ENCODE data around the gene CYP3A7.
"Not testable (repeated sequence)": the region's sequence is repeated elsewhere in the genome, so short reads cannot be mapped to it uniquely, and the experiment has no call there.

The CYP3A7 gene

DNA sequence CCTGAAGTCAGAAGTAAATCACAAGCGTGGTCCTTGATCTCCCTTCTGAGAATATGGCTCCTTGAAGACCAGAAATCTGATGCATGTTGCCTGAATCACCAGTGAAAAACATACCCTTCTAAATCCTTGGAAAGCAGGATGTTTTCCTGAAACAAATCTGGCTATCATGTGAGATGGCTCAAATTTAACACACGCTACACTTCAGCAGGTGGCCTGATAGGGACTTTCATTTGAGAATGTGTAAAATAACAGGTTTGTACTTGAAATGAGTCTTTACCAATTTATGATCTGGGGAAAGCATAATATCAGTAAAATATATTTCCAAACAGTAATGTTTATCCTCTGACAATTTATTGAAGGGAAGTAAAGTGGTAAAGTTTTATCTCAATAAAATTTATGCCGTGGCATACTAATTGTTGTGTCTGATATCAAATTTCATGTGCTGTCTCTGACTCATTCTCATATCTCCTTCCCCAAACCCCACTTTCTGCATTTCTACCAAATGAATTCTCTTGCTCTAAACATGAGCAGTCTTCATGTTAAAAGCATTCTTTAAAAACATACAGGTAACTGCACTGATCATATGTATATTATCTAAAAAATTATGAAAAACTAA, 31.6 kb upstream of the CYP3A7 start:
- H3K4me3 ChIP-seq (ENCODE audit: low read depth, low read length), result no peak overlapping the region
- no peaks in the 10 kb centered on the region for H3K36me3 ChIP-seq (ENCODE audit: control insufficient read depth, insufficient read depth, low read length)
- H3K9ac ChIP-seq (ENCODE audit: low read length), result no peak overlapping the region
- no peaks in the 10 kb centered on the region for H3K9me3 ChIP-seq (ENCODE audit: control insufficient read depth, insufficient read depth, low read depth, low read length)
- no peaks in the 10 kb centered on the region for H3K27me3 ChIP-seq (ENCODE audit: control insufficient read depth, insufficient read depth, low read length)
- no peaks in the 10 kb centered on the region for H3K4me1 ChIP-seq (ENCODE audit: control insufficient read depth, insufficient read depth, low read length)
- no peak overlapping the region for H3K27ac ChIP-seq (ENCODE audit: low read depth, low read length)

DNA sequence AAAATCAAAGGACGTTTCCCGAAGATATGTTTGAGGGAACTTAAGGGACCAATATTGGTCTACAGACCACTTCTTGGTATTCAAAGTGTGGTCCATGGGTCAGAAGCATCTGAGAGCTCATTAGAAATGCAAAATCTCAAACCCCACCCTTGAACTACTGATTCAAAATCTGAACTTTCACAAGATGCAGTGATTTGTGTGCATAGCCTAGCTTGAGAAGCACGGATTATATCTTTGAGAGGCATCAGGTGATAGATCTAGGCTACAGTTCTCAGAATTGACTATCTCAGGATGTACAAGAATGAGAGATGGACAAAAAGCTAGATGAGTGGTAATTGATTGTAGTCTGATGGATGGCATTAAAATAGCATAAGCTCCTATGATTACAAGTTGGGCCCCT, 29.5 kb upstream of the CYP3A7 start:
- H3K36me3 ChIP-seq (ENCODE audit: control insufficient read depth, insufficient read depth, low read length), result no peaks in the 10 kb centered on the region
- no peaks in the 10 kb centered on the region for H3K27me3 ChIP-seq (ENCODE audit: control insufficient read depth, insufficient read depth, low read length)
- no peak overlapping the region for H3K9ac ChIP-seq (ENCODE audit: low read length)
- H3K4me3 ChIP-seq (ENCODE audit: low read depth, low read length), result no peak overlapping the region
- no peaks in the 10 kb centered on the region for H3K9me3 ChIP-seq (ENCODE audit: control insufficient read depth, insufficient read depth, low read depth, low read length)
- H3K27ac ChIP-seq (ENCODE audit: low read depth, low read length), result no peak overlapping the region
- no peaks in the 10 kb centered on the region for H3K4me1 ChIP-seq (ENCODE audit: control insufficient read depth, insufficient read depth, low read length)

DNA sequence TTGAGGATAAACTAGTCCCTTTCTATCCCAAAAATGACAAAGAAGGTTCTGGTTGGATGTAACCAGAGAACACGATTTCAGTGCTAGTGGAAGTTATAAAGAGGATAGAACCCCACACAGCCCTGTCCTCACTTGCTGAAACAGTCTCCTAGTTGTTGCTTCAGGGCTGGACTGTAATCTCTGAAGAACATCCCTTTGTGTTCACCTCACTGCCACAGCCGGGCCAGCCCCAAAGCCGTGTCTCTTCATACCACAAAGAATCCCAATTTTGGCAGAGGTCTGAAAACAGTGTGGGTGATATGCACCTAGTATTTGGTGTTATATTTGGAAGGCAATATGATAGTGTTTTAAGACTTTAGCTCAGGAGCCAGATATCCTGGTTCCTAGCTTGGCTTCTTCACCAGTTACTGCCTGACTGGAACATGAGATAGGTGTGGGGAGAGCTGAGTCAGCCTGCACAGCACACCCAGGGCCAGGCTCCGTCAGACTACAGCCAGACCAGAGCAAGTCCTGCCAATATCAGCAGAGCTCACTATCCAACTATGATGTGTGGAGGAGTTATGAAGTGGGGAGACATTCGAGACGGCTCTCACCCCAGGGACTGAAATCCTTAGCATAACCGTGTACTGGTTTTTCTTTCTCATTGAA, 27.8 kb upstream of the CYP3A7 start:
- H3K4me1 ChIP-seq (ENCODE audit: control insufficient read depth, insufficient read depth, low read length), result no peaks in the 10 kb centered on the region
- no peak overlapping the region for H3K4me3 ChIP-seq (ENCODE audit: low read depth, low read length)
- no peak overlapping the region for H3K9ac ChIP-seq (ENCODE audit: low read length)
- H3K36me3 ChIP-seq (ENCODE audit: control insufficient read depth, insufficient read depth, low read length), result no peaks in the 10 kb centered on the region
- H3K27me3 ChIP-seq (ENCODE audit: control insufficient read depth, insufficient read depth, low read length), result no peaks in the 10 kb centered on the region
- H3K27ac ChIP-seq (ENCODE audit: low read depth, low read length), result no peak overlapping the region
- no peaks in the 10 kb centered on the region for H3K9me3 ChIP-seq (ENCODE audit: control insufficient read depth, insufficient read depth, low read depth, low read length)

DNA sequence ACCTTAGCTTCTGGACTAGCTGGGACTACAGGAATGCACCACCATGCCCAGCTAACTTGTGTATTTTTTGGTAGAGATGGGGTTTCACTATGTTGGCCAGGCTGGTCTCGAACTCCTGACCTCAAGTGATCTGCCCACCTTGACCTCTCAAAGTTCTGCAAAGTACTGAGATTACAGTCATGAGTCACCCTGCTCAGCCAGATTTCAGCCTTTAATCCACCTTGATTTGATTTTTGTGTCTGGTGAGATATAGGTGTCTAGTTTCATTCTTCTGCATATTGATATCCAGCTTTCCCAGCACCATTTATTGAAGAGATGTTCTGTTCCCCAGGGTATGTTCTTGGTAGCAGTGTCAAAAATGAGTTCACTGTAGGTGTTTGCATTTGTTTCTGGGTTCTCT, 20.1 kb upstream of the CYP3A7 start:
- no peak overlapping the region for H3K4me3 ChIP-seq (ENCODE audit: low read depth, low read length)
- peaks cover 11% of the 10 kb centered on the region; the same call in 1 of the 2 replicates for H3K4me1 ChIP-seq (ENCODE audit: control insufficient read depth, insufficient read depth, low read length)
- no peak overlapping the region for H3K9ac ChIP-seq (ENCODE audit: low read length)
- no peak overlapping the region for H3K27ac ChIP-seq (ENCODE audit: low read depth, low read length)
- H3K9me3 ChIP-seq (ENCODE audit: control insufficient read depth, insufficient read depth, low read depth, low read length), result no peaks in the 10 kb centered on the region
- no peaks in the 10 kb centered on the region for H3K27me3 ChIP-seq (ENCODE audit: control insufficient read depth, insufficient read depth, low read length)
- no peaks in the 10 kb centered on the region for H3K36me3 ChIP-seq (ENCODE audit: control insufficient read depth, insufficient read depth, low read length)

DNA sequence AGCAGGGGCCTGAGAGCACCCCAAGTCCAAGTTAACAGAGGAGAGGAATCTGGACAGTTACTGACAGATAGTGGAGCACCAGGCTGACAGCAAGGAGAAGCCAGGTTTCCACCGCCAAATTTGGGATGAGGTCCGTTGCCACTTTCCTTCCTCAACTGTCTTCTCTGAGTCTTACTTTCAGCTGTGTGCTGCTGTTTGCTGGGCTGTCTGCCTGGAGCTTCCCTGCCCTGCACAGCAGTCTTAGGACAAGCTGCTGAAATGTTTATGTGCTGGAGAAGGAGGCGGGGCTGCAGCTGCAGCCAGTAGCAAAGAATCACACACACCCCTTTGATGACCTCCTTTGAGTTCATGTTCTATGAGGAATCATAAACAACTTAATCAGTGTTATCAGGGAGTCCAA, 17.4 kb upstream of the CYP3A7 start:
- Histone ChIP-seq H3K27me3 (ENCODE audit: control insufficient read depth, insufficient read depth, low read length) (no peaks in the 10 kb centered on the region), H3K9ac (ENCODE audit: low read length) (no peak overlapping the region), H3K27ac (ENCODE audit: low read depth, low read length) (no peak overlapping the region), H3K36me3 (ENCODE audit: control insufficient read depth, insufficient read depth, low read length) (no peaks in the 10 kb centered on the region), H3K9me3 (ENCODE audit: control insufficient read depth, insufficient read depth, low read depth, low read length) (no peaks in the 10 kb centered on the region), H3K4me3 (ENCODE audit: low read depth, low read length) (no peak overlapping the region), H3K4me1 (ENCODE audit: control insufficient read depth, insufficient read depth, low read length) (peaks cover 11% of the 10 kb centered on the region; the same call in 1 of the 2 replicates)

DNA sequence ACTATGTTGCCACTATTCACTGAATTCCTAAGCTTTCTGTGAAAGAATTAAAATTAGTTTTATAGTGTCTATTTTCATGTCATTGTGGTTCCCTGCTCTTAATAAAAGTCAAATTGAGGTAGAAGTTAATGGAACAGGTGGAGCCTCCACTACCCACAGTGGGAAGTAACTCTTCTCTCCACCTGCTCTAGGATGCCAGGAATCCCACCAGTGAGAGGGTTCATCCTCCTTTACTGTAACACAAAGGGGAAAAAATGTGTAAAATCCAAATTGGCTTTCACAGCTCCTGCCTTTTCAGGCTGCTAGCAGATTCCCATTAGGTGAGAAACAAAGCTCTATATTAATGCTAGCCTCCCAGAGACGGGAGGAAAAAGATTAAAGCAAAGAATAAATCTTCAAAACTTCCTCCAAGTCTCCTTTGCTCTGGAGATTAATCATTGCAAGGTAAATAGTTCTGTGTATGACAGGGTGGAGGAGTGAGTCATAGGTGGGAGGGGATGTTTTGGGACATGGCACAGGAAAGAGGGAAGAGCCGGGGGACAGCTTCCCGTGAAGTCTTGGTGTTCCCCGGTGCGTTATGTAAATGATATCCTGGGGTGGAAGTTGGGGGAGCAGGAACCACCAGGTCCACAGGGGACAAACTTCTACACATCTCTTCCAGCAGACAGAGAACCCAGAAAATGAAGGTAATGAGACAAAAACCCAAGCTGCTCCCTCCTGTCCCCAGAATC, 16.5 kb upstream of the CYP3A7 start:
- H3K27ac ChIP-seq (ENCODE audit: low read depth, low read length); H3K9me3 ChIP-seq (ENCODE audit: control insufficient read depth, insufficient read depth, low read depth, low read length); H3K4me3 ChIP-seq (ENCODE audit: low read depth, low read length); H3K9ac ChIP-seq (ENCODE audit: low read length); H3K36me3 ChIP-seq (ENCODE audit: control insufficient read depth, insufficient read depth, low read length); H3K27me3 ChIP-seq (ENCODE audit: control insufficient read depth, insufficient read depth, low read length): not testable (repeated sequence)
- peaks cover 11% of the 10 kb centered on the region; the same call in 1 of the 2 replicates for H3K4me1 ChIP-seq (ENCODE audit: control insufficient read depth, insufficient read depth, low read length)

DNA sequence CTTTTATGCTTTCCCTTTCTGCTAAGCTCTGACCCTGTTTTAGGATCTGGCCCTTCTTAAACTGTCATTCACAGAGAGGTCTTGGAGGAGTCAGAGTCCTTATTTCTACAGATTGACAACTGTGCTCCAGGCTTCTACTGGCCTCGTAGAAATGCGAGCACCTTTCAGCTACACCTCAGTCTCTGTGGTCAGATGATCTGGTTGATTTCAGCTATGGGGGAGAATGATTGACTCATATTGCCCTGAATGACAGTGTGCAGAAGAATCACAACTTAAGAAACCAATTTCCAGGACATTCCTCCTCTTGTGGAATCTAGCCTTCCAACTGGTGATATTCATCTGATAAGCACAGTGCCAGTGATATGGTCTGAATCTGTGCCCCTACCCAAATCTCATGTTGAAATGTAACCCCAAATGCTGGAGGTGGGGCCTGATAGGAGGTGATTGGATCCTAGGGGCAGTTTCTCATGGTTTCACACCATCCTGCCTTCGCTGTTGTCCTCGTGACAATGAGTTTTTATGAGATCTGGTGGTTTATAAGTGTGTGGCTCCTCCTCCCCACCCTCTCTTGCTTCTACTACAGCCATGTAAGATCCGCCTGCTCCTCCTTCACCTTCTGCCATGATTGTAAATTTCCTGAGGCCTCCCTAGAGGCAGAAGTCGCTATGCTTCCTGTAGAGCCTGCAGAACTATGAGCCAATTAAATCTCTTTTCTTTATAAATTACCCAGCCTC, 14.0 kb upstream of the CYP3A7 start:
- Histone ChIP-seq H3K27ac (ENCODE audit: low read depth, low read length) (no peak overlapping the region), H3K4me1 (ENCODE audit: control insufficient read depth, insufficient read depth, low read length) (peaks cover 11% of the 10 kb centered on the region; the same call in 1 of the 2 replicates)

DNA sequence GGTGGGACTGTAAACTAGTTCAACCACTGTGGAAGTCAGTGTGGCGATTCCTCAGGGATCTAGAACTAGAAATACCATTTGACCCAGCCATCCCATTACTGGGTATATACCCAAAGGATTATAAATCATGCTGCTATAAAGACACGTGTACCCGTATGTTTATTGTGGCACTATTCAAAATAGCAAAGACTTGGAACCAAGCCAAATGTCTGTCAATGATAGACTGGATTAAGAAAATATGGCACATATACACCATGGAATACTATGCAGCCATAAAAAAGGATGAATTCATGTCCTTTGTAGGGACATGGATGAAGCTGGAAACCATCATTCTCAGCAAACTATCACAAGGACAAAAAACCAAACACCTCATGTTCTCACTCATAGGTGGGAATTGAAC, 11.9 kb upstream of the CYP3A7 start:
- H3K4me3 ChIP-seq (ENCODE audit: low read depth, low read length); H3K9ac ChIP-seq (ENCODE audit: low read length); H3K27me3 ChIP-seq (ENCODE audit: control insufficient read depth, insufficient read depth, low read length); H3K4me1 ChIP-seq (ENCODE audit: control insufficient read depth, insufficient read depth, low read length); H3K9me3 ChIP-seq (ENCODE audit: control insufficient read depth, insufficient read depth, low read depth, low read length); H3K36me3 ChIP-seq (ENCODE audit: control insufficient read depth, insufficient read depth, low read length); H3K27ac ChIP-seq (ENCODE audit: low read depth, low read length): not testable (repeated sequence)

More for the DNA sequence above, 14.0 kb upstream of the CYP3A7 start:
- no peak overlapping the region for H3K4me3 ChIP-seq (ENCODE audit: low read depth, low read length)
- no peaks in the 10 kb centered on the region for H3K27me3 ChIP-seq (ENCODE audit: control insufficient read depth, insufficient read depth, low read length)
- no peaks in the 10 kb centered on the region for H3K36me3 ChIP-seq (ENCODE audit: control insufficient read depth, insufficient read depth, low read length)
- H3K9ac ChIP-seq (ENCODE audit: low read length), result no peak overlapping the region
- no peaks in the 10 kb centered on the region for H3K9me3 ChIP-seq (ENCODE audit: control insufficient read depth, insufficient read depth, low read depth, low read length)

DNA sequence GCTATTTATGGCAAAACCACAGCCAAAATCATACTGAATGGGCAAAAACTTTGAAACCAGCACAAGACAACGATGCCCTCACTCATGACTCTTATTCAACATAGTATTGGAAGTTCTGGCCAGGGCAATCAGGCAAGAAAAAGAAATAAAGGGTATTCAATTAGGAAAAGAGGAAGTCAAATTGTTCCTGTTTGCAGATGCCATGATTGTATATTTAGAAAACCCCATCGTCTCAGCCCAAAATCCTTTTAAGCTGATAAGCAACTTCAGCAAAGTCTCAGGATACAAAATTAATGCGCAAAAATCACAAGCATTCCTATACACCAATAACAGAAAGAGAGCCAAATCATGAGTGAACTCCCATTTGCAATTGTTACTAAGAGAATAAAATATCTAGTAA, 10.4 kb upstream of the CYP3A7 start:
- H3K4me1 ChIP-seq (ENCODE audit: control insufficient read depth, insufficient read depth, low read length); H3K4me3 ChIP-seq (ENCODE audit: low read depth, low read length); H3K27ac ChIP-seq (ENCODE audit: low read depth, low read length); H3K27me3 ChIP-seq (ENCODE audit: control insufficient read depth, insufficient read depth, low read length); H3K9ac ChIP-seq (ENCODE audit: low read length); H3K36me3 ChIP-seq (ENCODE audit: control insufficient read depth, insufficient read depth, low read length); H3K9me3 ChIP-seq (ENCODE audit: control insufficient read depth, insufficient read depth, low read depth, low read length): not testable (repeated sequence)

DNA sequence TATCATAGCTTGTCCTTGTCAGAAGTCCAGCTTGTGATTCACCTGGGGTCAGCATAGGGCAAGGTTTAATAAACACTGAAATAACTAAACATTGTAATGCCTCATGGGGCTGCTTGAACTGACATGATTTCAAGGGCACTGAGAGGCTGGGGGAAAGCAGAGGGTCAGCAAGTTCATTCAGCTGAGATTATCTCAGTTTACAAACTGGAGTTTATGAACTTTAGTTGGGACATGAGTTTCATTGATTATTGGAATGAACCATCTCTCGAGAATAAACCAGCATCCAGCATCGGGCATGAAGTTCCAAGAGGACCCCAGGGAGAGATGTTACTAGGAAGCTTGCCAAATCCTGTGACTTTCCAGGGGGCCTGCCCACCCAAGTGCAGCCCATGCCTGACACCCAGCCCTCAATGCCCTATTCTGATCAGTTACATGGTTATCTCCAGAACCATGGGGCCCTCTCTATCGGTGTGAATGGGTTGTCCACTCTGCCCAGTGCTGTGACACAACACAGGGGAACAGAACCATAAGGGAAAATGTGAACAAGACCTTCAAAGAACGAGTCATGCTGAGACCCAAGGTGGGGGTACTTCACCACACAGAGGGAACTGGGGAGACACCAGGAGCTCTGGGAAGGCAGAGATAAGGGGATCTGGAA, 7.9 kb upstream of the CYP3A7 start:
- Histone ChIP-seq H3K9me3 (ENCODE audit: control insufficient read depth, insufficient read depth, low read depth, low read length) (no peaks in the 10 kb centered on the region), H3K27me3 (ENCODE audit: control insufficient read depth, insufficient read depth, low read length) (no peaks in the 10 kb centered on the region), H3K4me1 (ENCODE audit: control insufficient read depth, insufficient read depth, low read length) (peaks cover 5% of the 10 kb centered on the region; the same call in 1 of the 2 replicates), H3K9ac (ENCODE audit: low read length) (no peak overlapping the region), H3K4me3 (ENCODE audit: low read depth, low read length) (no peak overlapping the region), H3K36me3 (ENCODE audit: control insufficient read depth, insufficient read depth, low read length) (no peaks in the 10 kb centered on the region), H3K27ac (ENCODE audit: low read depth, low read length) (no peak overlapping the region)

Measured in HUES6 (cell line).